ENCODE results near the gene LDB3.

DNA sequence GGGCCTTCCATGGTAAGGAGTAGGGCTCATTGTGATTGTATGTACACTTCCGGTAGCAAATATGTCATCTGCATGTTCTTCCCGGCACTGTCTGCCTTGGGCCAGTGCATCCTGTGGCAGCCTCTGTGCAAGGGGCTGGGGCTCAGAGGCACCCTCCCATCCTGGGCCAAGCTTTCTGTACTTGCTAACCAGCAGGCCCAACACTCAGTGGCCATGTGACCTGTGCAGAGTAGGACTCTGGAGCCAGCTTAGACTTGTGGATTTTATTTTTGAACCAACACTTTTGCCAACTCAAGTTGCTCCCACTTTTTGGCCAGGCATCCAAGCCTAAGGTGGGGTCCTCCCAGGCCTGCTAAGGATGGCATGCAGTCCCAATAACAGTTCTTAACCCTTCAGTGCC, 25.0 kb downstream of the LDB3 start:
- TF ChIP-seq, protein P1, sequence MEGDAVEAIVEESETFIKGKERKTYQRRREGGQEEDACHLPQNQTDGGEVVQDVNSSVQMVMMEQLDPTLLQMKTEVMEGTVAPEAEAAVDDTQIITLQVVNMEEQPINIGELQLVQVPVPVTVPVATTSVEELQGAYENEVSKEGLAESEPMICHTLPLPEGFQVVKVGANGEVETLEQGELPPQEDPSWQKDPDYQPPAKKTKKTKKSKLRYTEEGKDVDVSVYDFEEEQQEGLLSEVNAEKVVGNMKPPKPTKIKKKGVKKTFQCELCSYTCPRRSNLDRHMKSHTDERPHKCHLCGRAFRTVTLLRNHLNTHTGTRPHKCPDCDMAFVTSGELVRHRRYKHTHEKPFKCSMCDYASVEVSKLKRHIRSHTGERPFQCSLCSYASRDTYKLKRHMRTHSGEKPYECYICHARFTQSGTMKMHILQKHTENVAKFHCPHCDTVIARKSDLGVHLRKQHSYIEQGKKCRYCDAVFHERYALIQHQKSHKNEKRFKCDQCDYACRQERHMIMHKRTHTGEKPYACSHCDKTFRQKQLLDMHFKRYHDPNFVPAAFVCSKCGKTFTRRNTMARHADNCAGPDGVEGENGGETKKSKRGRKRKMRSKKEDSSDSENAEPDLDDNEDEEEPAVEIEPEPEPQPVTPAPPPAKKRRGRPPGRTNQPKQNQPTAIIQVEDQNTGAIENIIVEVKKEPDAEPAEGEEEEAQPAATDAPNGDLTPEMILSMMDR (tag by site-specific recombination; IDR thresholded peaks at IDR 0.05), result no peak
- TF ChIP-seq ZBTB21 (tag by site-specific recombination; IDR thresholded peaks at IDR 0.05) (no peak), ZNF600 (tag by site-specific recombination; IDR thresholded peaks at IDR 0.05) (no peak), SALL2 (tag by site-specific recombination; IDR thresholded peaks at IDR 0.05; ENCODE audit: borderline replicate concordance) (no peak), PRDM10 (tag by site-specific recombination; IDR thresholded peaks at IDR 0.05) (no peak), ZNF530 (tag by site-specific recombination; IDR thresholded peaks at IDR 0.05; ENCODE audit: low read depth) (no peak), REPIN1 (tag by site-specific recombination; IDR thresholded peaks at IDR 0.05; ENCODE audit: low read depth) (no peak)
- TF ChIP-seq, protein P2, sequence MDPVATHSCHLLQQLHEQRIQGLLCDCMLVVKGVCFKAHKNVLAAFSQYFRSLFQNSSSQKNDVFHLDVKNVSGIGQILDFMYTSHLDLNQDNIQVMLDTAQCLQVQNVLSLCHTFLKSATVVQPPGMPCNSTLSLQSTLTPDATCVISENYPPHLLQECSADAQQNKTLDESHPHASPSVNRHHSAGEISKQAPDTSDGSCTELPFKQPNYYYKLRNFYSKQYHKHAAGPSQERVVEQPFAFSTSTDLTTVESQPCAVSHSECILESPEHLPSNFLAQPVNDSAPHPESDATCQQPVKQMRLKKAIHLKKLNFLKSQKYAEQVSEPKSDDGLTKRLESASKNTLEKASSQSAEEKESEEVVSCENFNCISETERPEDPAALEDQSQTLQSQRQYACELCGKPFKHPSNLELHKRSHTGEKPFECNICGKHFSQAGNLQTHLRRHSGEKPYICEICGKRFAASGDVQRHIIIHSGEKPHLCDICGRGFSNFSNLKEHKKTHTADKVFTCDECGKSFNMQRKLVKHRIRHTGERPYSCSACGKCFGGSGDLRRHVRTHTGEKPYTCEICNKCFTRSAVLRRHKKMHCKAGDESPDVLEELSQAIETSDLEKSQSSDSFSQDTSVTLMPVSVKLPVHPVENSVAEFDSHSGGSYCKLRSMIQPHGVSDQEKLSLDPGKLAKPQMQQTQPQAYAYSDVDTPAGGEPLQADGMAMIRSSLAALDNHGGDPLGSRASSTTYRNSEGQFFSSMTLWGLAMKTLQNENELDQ (tag by site-specific recombination; IDR thresholded peaks at IDR 0.05; ENCODE audit: low read depth), result no peak
- TF ChIP-seq, protein P3, sequence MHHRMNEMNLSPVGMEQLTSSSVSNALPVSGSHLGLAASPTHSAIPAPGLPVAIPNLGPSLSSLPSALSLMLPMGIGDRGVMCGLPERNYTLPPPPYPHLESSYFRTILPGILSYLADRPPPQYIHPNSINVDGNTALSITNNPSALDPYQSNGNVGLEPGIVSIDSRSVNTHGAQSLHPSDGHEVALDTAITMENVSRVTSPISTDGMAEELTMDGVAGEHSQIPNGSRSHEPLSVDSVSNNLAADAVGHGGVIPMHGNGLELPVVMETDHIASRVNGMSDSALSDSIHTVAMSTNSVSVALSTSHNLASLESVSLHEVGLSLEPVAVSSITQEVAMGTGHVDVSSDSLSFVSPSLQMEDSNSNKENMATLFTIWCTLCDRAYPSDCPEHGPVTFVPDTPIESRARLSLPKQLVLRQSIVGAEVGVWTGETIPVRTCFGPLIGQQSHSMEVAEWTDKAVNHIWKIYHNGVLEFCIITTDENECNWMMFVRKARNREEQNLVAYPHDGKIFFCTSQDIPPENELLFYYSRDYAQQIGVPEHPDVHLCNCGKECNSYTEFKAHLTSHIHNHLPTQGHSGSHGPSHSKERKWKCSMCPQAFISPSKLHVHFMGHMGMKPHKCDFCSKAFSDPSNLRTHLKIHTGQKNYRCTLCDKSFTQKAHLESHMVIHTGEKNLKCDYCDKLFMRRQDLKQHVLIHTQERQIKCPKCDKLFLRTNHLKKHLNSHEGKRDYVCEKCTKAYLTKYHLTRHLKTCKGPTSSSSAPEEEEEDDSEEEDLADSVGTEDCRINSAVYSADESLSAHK (tag by site-specific recombination; IDR thresholded peaks at IDR 0.05), result no peak
